Adrenal gland (tissue), 5 donors: ENCODE data around the gene CROT.

Experiments used
- CTCF ChIP-seq, 6 experiments: fragments of 450-650 bp in 4 of 6; fragments of 200-600 bp in 2 of 6; sonication (generic) in 1 of 6; IDR thresholded peaks; 1 replicate in 5 of 6; 2 replicates in 1 of 6; pipeline versions ENCODE4 v1.5.1 to v1.8.0; 2016 to 2021; ENCODE audit warnings: antibody characterized with exemption in 6 of 6, mild to moderate bottlenecking in 2 of 6, moderate library complexity in 1 of 6
- POLR2A ChIP-seq, 2 donors: fragments of 450-650 bp; IDR thresholded peaks; one replicate each; pipeline ENCODE4 v1.6.1; 2017; ENCODE audit warnings: antibody characterized with exemption in 2 of 2, mild to moderate bottlenecking in 2 of 2, moderate library complexity in 1 of 2
- donor health status: DM: no; HTN: no; CAD: no.

- TF ChIP-seq CTCF (IDR thresholded peaks at IDR 0.05) (no peak), POLR2A (IDR thresholded peaks at IDR 0.05) (no peak)
These were observed 34.6 kb upstream of the CROT start for GRCh38 chr7:87310790-87311419.
